A549 (cell line): ENCODE results near the gene SHMT2.

ENCODE experiments used
- BHLHE40 ChIP-seq: IDR thresholded peaks from 2 replicates; pipeline ENCODE4 v1.6.1; 2012; ENCODE audit warnings: low read depth, low read length, inconsistent platforms
- CHD2 ChIP-seq: fragments of 150-350 bp; IDR thresholded peaks from 2 replicates; pipeline ENCODE4 v1.6.1; 2014; ENCODE audit warnings: low read length; ENCODE audit not compliant: partially characterized antibody
- MYC ChIP-seq: IDR thresholded peaks from 2 replicates; pipeline ENCODE4 v1.6.1; 2012; ENCODE audit warnings: mild to moderate bottlenecking, inconsistent platforms, low read length, improper control_type of control experiment, borderline replicate concordance
- POLR2A ChIP-seq: IDR thresholded peaks from 2 replicates; pipeline ENCODE4 v1.6.1; 2012; ENCODE audit warnings: mild to moderate bottlenecking, low read length
- POLR2AphosphoS2 ChIP-seq: conservative IDR thresholded peaks from 2 replicates; pipeline ENCODE4 v1.6.1; 2012; ENCODE audit warnings: low read length, improper control_type of control experiment, inconsistent platforms
- TF ChIP-seq, protein P1 (sequence below): fragments of >200 bp; sonication (Bioruptor Twin); formaldehyde crosslinking; IDR thresholded peaks from 3 replicates; pipeline ENCODE4 v1.5.1; 2016

DNA sequence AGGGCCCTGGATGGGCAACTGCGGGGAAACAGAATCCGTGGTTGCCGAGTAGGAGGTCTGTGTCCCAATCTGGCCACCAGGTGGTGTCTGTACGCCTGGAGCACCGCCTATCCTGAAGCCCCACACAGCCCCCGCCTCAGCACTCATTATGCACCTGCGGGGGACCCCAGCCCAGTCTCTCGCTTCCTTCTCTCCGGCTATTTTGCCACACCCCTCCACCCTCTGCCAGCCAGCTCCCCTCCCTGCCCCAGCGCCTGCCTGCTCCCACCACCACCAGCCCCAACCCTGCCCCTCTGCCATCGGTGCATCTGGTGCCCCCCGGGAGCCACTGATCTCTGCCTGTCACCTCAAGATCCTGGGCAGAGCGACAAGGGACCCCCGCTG is 15.1 kb upstream of the SHMT2 start:
- TF ChIP-seq BHLHE40 (no peak), POLR2AphosphoS2 (no peak), MYC (no peak), POLR2A (no peak), CHD2 (no peak)
- TF ChIP-seq, protein P1, sequence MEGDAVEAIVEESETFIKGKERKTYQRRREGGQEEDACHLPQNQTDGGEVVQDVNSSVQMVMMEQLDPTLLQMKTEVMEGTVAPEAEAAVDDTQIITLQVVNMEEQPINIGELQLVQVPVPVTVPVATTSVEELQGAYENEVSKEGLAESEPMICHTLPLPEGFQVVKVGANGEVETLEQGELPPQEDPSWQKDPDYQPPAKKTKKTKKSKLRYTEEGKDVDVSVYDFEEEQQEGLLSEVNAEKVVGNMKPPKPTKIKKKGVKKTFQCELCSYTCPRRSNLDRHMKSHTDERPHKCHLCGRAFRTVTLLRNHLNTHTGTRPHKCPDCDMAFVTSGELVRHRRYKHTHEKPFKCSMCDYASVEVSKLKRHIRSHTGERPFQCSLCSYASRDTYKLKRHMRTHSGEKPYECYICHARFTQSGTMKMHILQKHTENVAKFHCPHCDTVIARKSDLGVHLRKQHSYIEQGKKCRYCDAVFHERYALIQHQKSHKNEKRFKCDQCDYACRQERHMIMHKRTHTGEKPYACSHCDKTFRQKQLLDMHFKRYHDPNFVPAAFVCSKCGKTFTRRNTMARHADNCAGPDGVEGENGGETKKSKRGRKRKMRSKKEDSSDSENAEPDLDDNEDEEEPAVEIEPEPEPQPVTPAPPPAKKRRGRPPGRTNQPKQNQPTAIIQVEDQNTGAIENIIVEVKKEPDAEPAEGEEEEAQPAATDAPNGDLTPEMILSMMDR, result peak; percentile 65
